Suppressor macrophage (primary cell): ENCODE data around the gene PON2.
A peak's percentile ranks its signal among the peaks of the same experiment; 100 is the strongest.
"Not testable (repeated sequence)": the region's sequence is repeated elsewhere in the genome, so short reads cannot be mapped to it uniquely, and the experiment has no call there.

Source experiments
- DNase-seq, 4 experiments: peaks; one replicate each; pipeline ENCODE4 v3.0.0-alpha.2; 2020 to 2022

Gene PON2

GRCh38 chr7:95404316-95404865 is 30.4 kb downstream of the PON2 start:
- DNase-seq = no peak

GRCh38 chr7:95398155-95398940 is 36.5 kb downstream of the PON2 start:
- no peak for DNase-seq

- no peak for DNase-seq
Measured at GRCh38 chr7:95397381-95397780, 37.4 kb downstream of the PON2 start.

- peak; percentile 34 to 53 (median 37) for DNase-seq
Measured at GRCh38 chr7:95396136-95397032, 38.4 kb downstream of the PON2 start, which contains the start of gene PON3. PON3 (minus strand) TSS chr7:95396375; CDS start chr7:95396350, 25 bp downstream.

- DNase-seq = no peak
Measured at GRCh38 chr7:95395755-95396135, 39.1 kb downstream of the PON2 start.

- DNase-seq = no peak
Measured at GRCh38 chr7:95394370-95394769, 40.5 kb downstream of the PON2 start.

- DNase-seq = no peak
Measured at GRCh38 chr7:95391761-95392160, 43.1 kb downstream of the PON2 start.

- DNase-seq = no peak
Measured at GRCh38 chr7:95389516-95389915, 45.3 kb downstream of the PON2 start.

- DNase-seq = not testable (repeated sequence)
Measured at GRCh38 chr7:95379457-95379856, 55.4 kb downstream of the PON2 start.

- DNase-seq = no peak
Measured at GRCh38 chr7:95376632-95377400, 58.0 kb downstream of the PON2 start.

GRCh38 chr7:95375591-95376257 is 59.1 kb downstream of the PON2 start:
- DNase-seq = no peak

- DNase-seq = peak in 3 of 4 experiments; percentile 17 to 30 (median 19)
Measured at GRCh38 chr7:95373323-95373722, 61.5 kb downstream of the PON2 start.

- no peak for DNase-seq
Measured at GRCh38 chr7:95368235-95368634, 66.6 kb downstream of the PON2 start.

- no peak for DNase-seq
Measured at GRCh38 chr7:95367606-95368005, 67.2 kb downstream of the PON2 start.

- DNase-seq = no peak
Measured at GRCh38 chr7:95365151-95365550, 69.7 kb downstream of the PON2 start.

GRCh38 chr7:95357623-95358022 is 77.2 kb downstream of the PON2 start:
- no peak for DNase-seq
